ENCODE data around the gene GPC6. TPM values are rescaled to one million over a fixed set of nuclear protein-coding genes. Genes with fewer than 3 reads are reported as not detected.
A peak's percentile ranks its signal among the peaks of the same experiment; 100 is the strongest.

Gene GPC6
- total RNA-seq, 1 donor from 2014 or later: 42.9 TPM

GRCh38 chr13:93966267-93966936 lies 739.8 kb downstream of the GPC6 start:
- no peak overlapping the region for H3K4me3 ChIP-seq
- Mint-ChIP-seq H3K4me3 (no peak overlapping the region), H3K4me1 (no peaks in the 10 kb centered on the region), H3K27me3 (ENCODE audit: insufficient read depth, low read depth) (no peaks in the 10 kb centered on the region), H3K36me3 (no peaks in the 10 kb centered on the region), H3K9me3 (no peaks in the 10 kb centered on the region), H3K27ac (no peak overlapping the region)
- H2AFZ ChIP-seq (replicated peaks): no peak overlapping the region
- H3K9me3 ChIP-seq (ENCODE audit: low read depth): no peaks in the 10 kb centered on the region
- H3K36me3 ChIP-seq: no peaks in the 10 kb centered on the region
- no peaks in the 10 kb centered on the region for H3F3A ChIP-seq (ENCODE audit: low read depth)
- no peak for DNase-seq (ENCODE audit: low spot score)
- no peaks in the 10 kb centered on the region for H3K27me3 ChIP-seq
- TF ChIP-seq EZH2 (IDR thresholded peaks at IDR 0.05) (no peak), EZH2phosphoT487 (IDR thresholded peaks at IDR 0.05) (no peak)
- no peak overlapping the region for H3K4me2 ChIP-seq
- H3K4me1 ChIP-seq: no peaks in the 10 kb centered on the region
- H4K20me1 ChIP-seq (ENCODE audit: low read depth): no peaks in the 10 kb centered on the region
- H3K79me2 ChIP-seq (ENCODE audit: low read depth): no peaks in the 10 kb centered on the region
- H3K9ac ChIP-seq: no peak overlapping the region
- no peak overlapping the region for H3K27ac ChIP-seq

- Histone ChIP-seq H3K9me3 (ENCODE audit: low read depth) (no peaks in the 10 kb centered on the region), H3K4me2 (no peak overlapping the region), H2AFZ (replicated peaks) (no peak overlapping the region), H3K27ac (no peak overlapping the region), H3K27me3 (no peaks in the 10 kb centered on the region), H3K36me3 (no peaks in the 10 kb centered on the region), H3K79me2 (ENCODE audit: low read depth) (no peaks in the 10 kb centered on the region), H3K4me3 (no peak overlapping the region), H4K20me1 (ENCODE audit: low read depth) (no peaks in the 10 kb centered on the region), H3F3A (ENCODE audit: low read depth) (no peaks in the 10 kb centered on the region), H3K4me1 (no peaks in the 10 kb centered on the region), H3K9ac (no peak overlapping the region)
- H3K27me3 Mint-ChIP-seq (ENCODE audit: insufficient read depth, low read depth): no peaks in the 10 kb centered on the region
- no peaks in the 10 kb centered on the region for H3K9me3 Mint-ChIP-seq
- TF ChIP-seq EZH2phosphoT487 (IDR thresholded peaks at IDR 0.05) (no peak), EZH2 (IDR thresholded peaks at IDR 0.05) (no peak)
- TF ChIP-seq, protein P1, sequence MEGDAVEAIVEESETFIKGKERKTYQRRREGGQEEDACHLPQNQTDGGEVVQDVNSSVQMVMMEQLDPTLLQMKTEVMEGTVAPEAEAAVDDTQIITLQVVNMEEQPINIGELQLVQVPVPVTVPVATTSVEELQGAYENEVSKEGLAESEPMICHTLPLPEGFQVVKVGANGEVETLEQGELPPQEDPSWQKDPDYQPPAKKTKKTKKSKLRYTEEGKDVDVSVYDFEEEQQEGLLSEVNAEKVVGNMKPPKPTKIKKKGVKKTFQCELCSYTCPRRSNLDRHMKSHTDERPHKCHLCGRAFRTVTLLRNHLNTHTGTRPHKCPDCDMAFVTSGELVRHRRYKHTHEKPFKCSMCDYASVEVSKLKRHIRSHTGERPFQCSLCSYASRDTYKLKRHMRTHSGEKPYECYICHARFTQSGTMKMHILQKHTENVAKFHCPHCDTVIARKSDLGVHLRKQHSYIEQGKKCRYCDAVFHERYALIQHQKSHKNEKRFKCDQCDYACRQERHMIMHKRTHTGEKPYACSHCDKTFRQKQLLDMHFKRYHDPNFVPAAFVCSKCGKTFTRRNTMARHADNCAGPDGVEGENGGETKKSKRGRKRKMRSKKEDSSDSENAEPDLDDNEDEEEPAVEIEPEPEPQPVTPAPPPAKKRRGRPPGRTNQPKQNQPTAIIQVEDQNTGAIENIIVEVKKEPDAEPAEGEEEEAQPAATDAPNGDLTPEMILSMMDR (IDR thresholded peaks at IDR 0.05): no peak
- H3K27ac Mint-ChIP-seq: no peak overlapping the region
- no peaks in the 10 kb centered on the region for H3K36me3 Mint-ChIP-seq
- H3K4me1 Mint-ChIP-seq: no peaks in the 10 kb centered on the region
- DNase-seq (ENCODE audit: low spot score): no peak
- no peak overlapping the region for H3K4me3 Mint-ChIP-seq
Measured at GRCh38 chr13:93967286-93967685, 740.7 kb downstream of the GPC6 start.

DNA sequence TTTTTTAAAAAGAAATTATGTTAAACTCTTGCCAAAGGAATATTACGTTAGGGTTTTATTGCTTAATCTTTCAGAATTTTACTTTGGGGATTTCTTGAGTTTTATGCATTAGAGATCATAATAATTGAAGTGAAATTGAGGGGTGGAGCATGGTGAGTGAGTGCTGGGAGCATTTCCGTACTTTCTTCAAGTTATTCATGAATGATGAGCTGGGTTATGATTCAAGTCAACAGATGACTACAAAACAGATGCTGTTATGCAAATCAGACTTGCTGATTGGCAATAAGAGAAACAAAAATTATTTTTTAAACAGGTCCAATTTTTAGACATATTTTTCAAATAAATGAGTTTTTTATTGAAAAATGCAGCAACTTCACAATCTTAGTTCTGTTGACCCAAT lies 748.6 kb downstream of the GPC6 start:
- DNase-seq (ENCODE audit: low spot score): no peak
- Histone ChIP-seq H3K27ac (no peak overlapping the region), H3K79me2 (ENCODE audit: low read depth) (no peaks in the 10 kb centered on the region), H3K4me1 (no peaks in the 10 kb centered on the region), H3K4me2 (no peak overlapping the region), H3K9ac (no peak overlapping the region), H4K20me1 (ENCODE audit: low read depth) (no peaks in the 10 kb centered on the region), H3K4me3 (no peak overlapping the region), H2AFZ (replicated peaks) (no peak overlapping the region), H3K27me3 (no peaks in the 10 kb centered on the region), H3K9me3 (ENCODE audit: low read depth) (no peaks in the 10 kb centered on the region), H3K36me3 (no peaks in the 10 kb centered on the region), H3F3A (ENCODE audit: low read depth) (no peaks in the 10 kb centered on the region)
- no peaks in the 10 kb centered on the region for H3K4me1 Mint-ChIP-seq
- no peaks in the 10 kb centered on the region for H3K36me3 Mint-ChIP-seq
- TF ChIP-seq EZH2 (IDR thresholded peaks at IDR 0.05) (no peak), EZH2phosphoT487 (IDR thresholded peaks at IDR 0.05) (no peak)
- TF ChIP-seq, protein P1 (IDR thresholded peaks at IDR 0.05): no peak
- H3K27ac Mint-ChIP-seq: no peak overlapping the region
- H3K9me3 Mint-ChIP-seq: no peaks in the 10 kb centered on the region
- no peak overlapping the region for H3K4me3 Mint-ChIP-seq
- H3K27me3 Mint-ChIP-seq (ENCODE audit: insufficient read depth, low read depth): no peaks in the 10 kb centered on the region

DNA sequence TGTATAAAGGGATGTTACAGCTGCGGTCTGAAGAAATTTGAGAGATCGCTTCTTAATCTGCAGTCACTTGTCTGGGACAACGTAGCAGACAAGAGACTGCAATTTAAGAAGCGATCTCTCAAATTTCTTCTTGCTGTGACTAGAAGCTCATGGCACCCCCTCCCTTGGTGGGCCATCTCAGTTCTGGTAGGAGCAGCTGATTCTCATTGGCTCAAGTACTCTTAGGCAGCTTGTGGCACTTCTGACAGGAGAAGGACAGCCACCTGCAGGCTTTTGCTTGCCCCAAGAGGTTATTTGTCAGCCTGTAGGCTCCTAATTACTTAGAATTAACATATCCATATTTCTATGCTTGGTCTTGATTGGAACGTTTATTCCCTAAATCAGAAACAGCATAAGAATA lies 749.9 kb downstream of the GPC6 start:
- no peaks in the 10 kb centered on the region for H3F3A ChIP-seq (ENCODE audit: low read depth)
- no peak overlapping the region for H3K27ac ChIP-seq
- H3K27me3 ChIP-seq: no peaks in the 10 kb centered on the region
- peak; percentile 37 for DNase-seq (ENCODE audit: low spot score)
- Mint-ChIP-seq H3K27ac (no peak overlapping the region), H3K4me1 (no peaks in the 10 kb centered on the region), H3K9me3 (no peaks in the 10 kb centered on the region), H3K36me3 (no peaks in the 10 kb centered on the region), H3K4me3 (no peak overlapping the region), H3K27me3 (ENCODE audit: insufficient read depth, low read depth) (no peaks in the 10 kb centered on the region)
- H3K4me2 ChIP-seq: no peak overlapping the region
- H3K79me2 ChIP-seq (ENCODE audit: low read depth): no peaks in the 10 kb centered on the region
- H2AFZ ChIP-seq (replicated peaks): no peak overlapping the region
- no peak for TF ChIP-seq EZH2phosphoT487 (IDR thresholded peaks at IDR 0.05)
- TF ChIP-seq, protein P1 (IDR thresholded peaks at IDR 0.05): no peak
- TF ChIP-seq EZH2 (IDR thresholded peaks at IDR 0.05): no peak
- no peaks in the 10 kb centered on the region for H3K4me1 ChIP-seq
- no peaks in the 10 kb centered on the region for H3K9me3 ChIP-seq (ENCODE audit: low read depth)
- no peak overlapping the region for H3K4me3 ChIP-seq
- no peaks in the 10 kb centered on the region for H4K20me1 ChIP-seq (ENCODE audit: low read depth)
- no peaks in the 10 kb centered on the region for H3K36me3 ChIP-seq
- H3K9ac ChIP-seq: no peak overlapping the region

All from neural progenitor cell (in vitro differentiated cells).